Coronary artery (tissue), 2 donors: ENCODE measurements around the gene CKB.
A peak's percentile ranks its signal among the peaks of the same experiment; 100 is the strongest.

Experiments
- DNase-seq: peaks from one replicate; pipeline ENCODE4 v3.0.0-alpha.2; 2017; ENCODE audit warnings: low spot score
- H3K27ac ChIP-seq, 2 donors: fragments of 200-600 bp; sonication (generic); one replicate each; pipeline ENCODE4 v1.5.1; 2016 to 2019
- H3K4me3 ChIP-seq: fragments of 200-600 bp; sonication (generic); 2 replicates; pipeline ENCODE4 v1.5.1; 2016; ENCODE audit warnings: mild to moderate bottlenecking, moderate library complexity
- TF ChIP-seq, protein P1 (sequence below): fragments of 200-600 bp; sonication (generic); IDR thresholded peaks from one replicate; pipeline ENCODE4 v1.5.1; 2019; ENCODE audit warnings: antibody characterized with exemption

The CKB gene

DNA sequence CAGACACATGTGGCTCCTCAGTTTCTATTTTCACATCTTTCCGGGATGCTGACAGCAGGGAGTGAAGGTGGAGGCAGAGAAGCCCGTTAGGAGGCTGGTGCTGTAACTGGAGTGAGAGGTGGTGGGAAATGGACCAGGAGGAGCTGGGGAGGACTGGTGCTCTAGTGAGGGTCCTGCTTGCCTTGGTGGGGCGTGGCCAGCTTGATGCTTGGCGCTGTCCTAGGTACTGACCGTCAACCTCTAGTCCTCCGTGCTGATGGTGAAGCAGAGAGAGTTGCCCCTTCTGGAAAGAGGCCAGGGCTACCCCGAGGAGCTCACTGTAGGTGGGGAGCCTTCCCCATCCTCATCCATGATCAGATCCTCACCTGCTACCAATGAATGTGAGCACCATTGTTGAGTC, 7.8 kb upstream of the CKB start:
- Histone ChIP-seq H3K4me3 (no peak overlapping the region), H3K27ac (no peak overlapping the region)
- no peak for DNase-seq
- TF ChIP-seq, protein P1, sequence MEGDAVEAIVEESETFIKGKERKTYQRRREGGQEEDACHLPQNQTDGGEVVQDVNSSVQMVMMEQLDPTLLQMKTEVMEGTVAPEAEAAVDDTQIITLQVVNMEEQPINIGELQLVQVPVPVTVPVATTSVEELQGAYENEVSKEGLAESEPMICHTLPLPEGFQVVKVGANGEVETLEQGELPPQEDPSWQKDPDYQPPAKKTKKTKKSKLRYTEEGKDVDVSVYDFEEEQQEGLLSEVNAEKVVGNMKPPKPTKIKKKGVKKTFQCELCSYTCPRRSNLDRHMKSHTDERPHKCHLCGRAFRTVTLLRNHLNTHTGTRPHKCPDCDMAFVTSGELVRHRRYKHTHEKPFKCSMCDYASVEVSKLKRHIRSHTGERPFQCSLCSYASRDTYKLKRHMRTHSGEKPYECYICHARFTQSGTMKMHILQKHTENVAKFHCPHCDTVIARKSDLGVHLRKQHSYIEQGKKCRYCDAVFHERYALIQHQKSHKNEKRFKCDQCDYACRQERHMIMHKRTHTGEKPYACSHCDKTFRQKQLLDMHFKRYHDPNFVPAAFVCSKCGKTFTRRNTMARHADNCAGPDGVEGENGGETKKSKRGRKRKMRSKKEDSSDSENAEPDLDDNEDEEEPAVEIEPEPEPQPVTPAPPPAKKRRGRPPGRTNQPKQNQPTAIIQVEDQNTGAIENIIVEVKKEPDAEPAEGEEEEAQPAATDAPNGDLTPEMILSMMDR, result no peak

GRCh38 chr14:103529383-103530365, 7.0 kb upstream of the CKB start:
- Histone ChIP-seq H3K27ac (peak overlapping the region; percentile 91 to 94), H3K4me3 (peak overlapping the region; percentile 95)
- TF ChIP-seq, protein P1, result no peak
- no peak for DNase-seq

DNA sequence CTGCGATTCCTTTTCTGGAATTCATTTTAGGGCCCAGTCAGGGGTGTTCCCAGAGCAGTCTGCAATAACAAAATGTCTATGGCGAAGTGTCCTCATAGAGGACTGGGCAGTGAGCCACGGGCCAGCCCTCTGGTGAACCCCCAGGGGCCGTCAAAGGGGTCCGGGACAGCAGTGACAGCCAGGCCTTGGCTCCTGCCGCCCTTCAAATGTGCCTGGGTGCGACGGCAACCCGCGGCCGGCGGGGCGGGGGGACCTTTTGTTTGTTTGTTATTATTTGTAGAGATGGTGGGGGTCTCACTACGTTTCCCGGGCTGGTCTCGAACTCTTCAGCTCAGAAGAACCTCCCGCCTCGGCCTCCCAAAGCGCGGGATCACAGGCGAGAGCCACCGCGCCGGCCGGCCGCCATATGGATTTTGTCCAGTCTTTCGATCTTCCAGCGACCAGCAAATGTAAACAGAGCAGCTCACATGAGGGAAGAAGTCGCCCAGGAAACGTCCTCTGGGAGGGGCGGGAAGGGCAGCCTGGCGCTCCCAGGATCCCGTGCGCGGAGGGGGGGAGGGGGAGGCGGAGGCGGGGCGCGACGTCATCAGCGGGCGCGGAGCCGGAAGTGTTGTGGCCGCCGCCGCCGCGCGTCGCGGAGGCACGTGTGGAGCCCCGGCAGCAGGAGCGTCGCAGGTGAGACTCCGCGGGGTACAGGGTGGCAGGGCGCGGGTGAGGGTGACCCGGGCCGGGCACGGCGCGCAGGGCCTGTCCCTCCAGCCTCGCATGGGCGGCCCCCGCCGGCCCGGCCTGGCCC, 6.2 kb upstream of the CKB start, which contains the start of gene TRMT61A:
TSS of gene TRMT61A (plus strand) at position 610 of the 796 bp plus-strand sequence. CDS start 783 bp downstream, outside the sequence.
- TF ChIP-seq, protein P1, result no peak
- DNase-seq, result peak; percentile 93
- Histone ChIP-seq H3K27ac (peak within 1 kb of the TSS; percentile 91 to 94), H3K4me3 (peak within 1 kb of the TSS; percentile 95)

- DNase-seq, result no peak
- H3K27ac ChIP-seq, result peak overlapping the region; percentile 91 to 94
- peak overlapping the region; percentile 95 for H3K4me3 ChIP-seq
- TF ChIP-seq, protein P1, result no peak
Measured at GRCh38 chr14:103528146-103528586, 5.5 kb upstream of the CKB start.

GRCh38 chr14:103527408-103528145, 4.9 kb upstream of the CKB start:
- H3K27ac ChIP-seq, result peak overlapping the region; percentile 91 to 94
- H3K4me3 ChIP-seq, result peak overlapping the region; percentile 95
- DNase-seq, result no peak
- TF ChIP-seq, protein P1, result no peak

DNA sequence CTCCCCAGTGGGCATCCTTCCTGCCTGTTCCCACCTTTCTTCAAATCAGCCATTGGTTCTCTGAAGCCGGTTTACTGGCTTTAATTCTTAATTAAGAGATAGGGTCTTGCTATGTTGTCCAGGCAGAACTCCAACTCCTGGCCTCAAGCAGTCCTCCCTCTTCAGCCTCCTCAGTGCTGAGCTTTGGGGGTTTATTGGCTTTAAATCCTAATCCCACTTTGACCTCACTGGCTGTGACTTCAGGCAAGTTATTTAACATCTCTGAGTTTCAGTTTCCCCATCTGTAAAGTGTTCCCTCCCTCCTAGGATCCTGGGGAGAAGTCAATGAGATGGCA, 4.3 kb upstream of the CKB start:
- no peak for DNase-seq
- TF ChIP-seq, protein P1, result no peak
- Histone ChIP-seq H3K4me3 (no peak overlapping the region), H3K27ac (peak overlapping the region in 1 of 2 donors; percentile 94)
